ENCODE measurements around the gene HAAO.

The HAAO gene

DNA sequence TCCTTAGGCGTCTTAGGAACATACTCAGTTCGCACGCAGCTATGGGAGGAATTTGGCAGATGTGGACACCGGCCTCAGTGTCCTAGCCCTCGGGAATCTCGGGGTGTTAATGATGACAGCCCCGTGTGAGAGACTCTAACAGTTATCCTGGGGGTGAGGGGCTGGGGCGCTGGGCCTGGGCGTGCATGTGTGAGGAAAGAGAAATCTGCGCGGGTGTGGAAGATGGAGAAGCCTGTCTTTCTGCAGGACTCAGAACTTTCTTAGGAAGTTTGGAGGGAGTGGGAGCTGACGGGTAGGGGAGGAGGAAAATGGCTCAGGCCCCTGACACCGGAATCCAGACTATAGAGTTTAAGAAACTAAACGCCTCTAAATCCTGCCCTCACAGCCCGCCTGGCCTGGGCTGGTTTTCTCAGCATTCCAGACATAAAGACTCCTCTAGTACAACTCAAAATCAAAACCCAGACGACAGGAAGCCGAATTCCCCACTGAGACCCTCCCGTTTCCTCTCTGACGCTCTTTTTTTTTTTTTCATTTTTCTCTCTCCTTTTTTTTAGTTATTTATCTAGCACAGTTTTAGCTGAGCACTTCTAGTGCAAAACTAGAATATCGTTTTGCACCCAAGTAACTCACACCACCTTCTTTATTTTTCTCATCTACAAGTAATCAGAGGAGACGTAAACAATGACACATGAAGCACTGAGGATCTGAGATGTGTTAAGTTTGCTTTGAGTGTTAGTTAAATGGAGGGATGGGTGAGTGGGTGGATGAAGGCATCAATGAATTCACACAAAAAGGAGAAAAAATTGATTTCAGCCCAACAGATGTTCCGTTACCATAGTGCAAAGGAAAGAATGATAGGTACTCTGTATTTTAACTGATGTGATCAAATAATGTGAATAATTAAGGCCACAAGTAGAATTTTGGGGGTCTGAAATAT, 1.2 kb upstream of the HAAO start:
- H3K4me3 ChIP-seq (ENCODE audit: low read depth, low read length), result no peak overlapping the region
- no peaks in the 10 kb centered on the region for H3K9me3 ChIP-seq
- H3K27me3 ChIP-seq, result no peaks in the 10 kb centered on the region
- peaks cover 6% of the 10 kb centered on the region for H3K4me1 ChIP-seq
- no peak for DNase-seq
- no peak for TF ChIP-seq CTCF (IDR thresholded peaks at IDR 0.05; ENCODE audit: low read depth, low read length)
- H3K36me3 ChIP-seq, result no peaks in the 10 kb centered on the region

- Histone ChIP-seq H3K36me3 (no peaks in the 10 kb centered on the region), H3K9me3 (no peaks in the 10 kb centered on the region), H3K4me3 (ENCODE audit: low read depth, low read length) (no peak overlapping the region), H3K27me3 (no peaks in the 10 kb centered on the region), H3K4me1 (peaks cover 12% of the 10 kb centered on the region)
- no peak for DNase-seq
- no peak for TF ChIP-seq CTCF (IDR thresholded peaks at IDR 0.05; ENCODE audit: low read depth, low read length)
Observed at GRCh38 chr2:42792087-42792582, 248 bp downstream of the HAAO start.

GRCh38 chr2:42791606-42792005, 777 bp downstream of the HAAO start:
- no peak for TF ChIP-seq CTCF (IDR thresholded peaks at IDR 0.05; ENCODE audit: low read depth, low read length)
- Histone ChIP-seq H3K4me1 (peaks cover 12% of the 10 kb centered on the region), H3K27me3 (no peaks in the 10 kb centered on the region), H3K36me3 (no peaks in the 10 kb centered on the region), H3K9me3 (no peaks in the 10 kb centered on the region), H3K4me3 (ENCODE audit: low read depth, low read length) (no peak overlapping the region)
- no peak for DNase-seq

DNA sequence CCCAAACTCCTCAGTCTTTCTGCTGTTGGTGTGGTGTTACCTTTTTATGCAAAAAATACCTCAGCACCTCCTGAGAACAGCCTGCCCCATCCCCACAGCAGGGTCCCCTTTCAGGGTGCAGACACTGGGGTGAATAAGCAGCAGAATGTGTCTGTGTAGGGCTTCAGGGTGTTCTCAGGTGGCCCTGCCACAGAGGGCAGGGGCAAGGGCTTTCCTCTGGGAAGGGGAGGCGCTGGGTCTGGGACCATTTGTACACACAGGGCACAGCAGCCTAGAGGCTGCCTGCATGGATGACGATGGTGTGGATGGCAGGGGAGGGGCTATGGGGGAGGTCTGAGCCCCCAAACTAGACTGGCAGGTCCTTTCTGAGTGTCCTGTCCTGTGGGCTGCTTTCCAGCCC, 2.6 kb downstream of the HAAO start:
- H3K27me3 ChIP-seq, result no peaks in the 10 kb centered on the region
- DNase-seq, result no peak
- TF ChIP-seq CTCF (IDR thresholded peaks at IDR 0.05; ENCODE audit: low read depth, low read length), result no peak

GRCh38 chr2:42788882-42789281, 3.5 kb downstream of the HAAO start:
- TF ChIP-seq CTCF (IDR thresholded peaks at IDR 0.05; ENCODE audit: low read depth, low read length), result no peak
- H3K27me3 ChIP-seq, result no peaks in the 10 kb centered on the region
- no peak overlapping the region for H3K4me3 ChIP-seq (ENCODE audit: low read depth, low read length)
- H3K9me3 ChIP-seq, result no peaks in the 10 kb centered on the region
- H3K36me3 ChIP-seq, result no peaks in the 10 kb centered on the region
- H3K4me1 ChIP-seq, result peaks cover 12% of the 10 kb centered on the region
- peak; percentile 57 for DNase-seq

More for the DNA sequence above, 2.6 kb downstream of the HAAO start:
- no peak overlapping the region for H3K4me3 ChIP-seq (ENCODE audit: low read depth, low read length)
- H3K9me3 ChIP-seq, result no peaks in the 10 kb centered on the region
- no peaks in the 10 kb centered on the region for H3K36me3 ChIP-seq
- peaks cover 12% of the 10 kb centered on the region for H3K4me1 ChIP-seq

GRCh38 chr2:42788478-42788793, 3.9 kb downstream of the HAAO start:
- no peak overlapping the region for H3K4me3 ChIP-seq (ENCODE audit: low read depth, low read length)
- peaks cover 12% of the 10 kb centered on the region for H3K4me1 ChIP-seq
- TF ChIP-seq CTCF (IDR thresholded peaks at IDR 0.05; ENCODE audit: low read depth, low read length), result no peak
- no peak for DNase-seq
- no peaks in the 10 kb centered on the region for H3K27me3 ChIP-seq
- no peaks in the 10 kb centered on the region for H3K9me3 ChIP-seq
- no peaks in the 10 kb centered on the region for H3K36me3 ChIP-seq
